CD4-positive, CD25-positive, alpha-beta regulatory T cell (primary cell): ENCODE results near the gene AP4B1. TPM values are rescaled to one million over a fixed set of nuclear protein-coding genes. Genes with fewer than 3 reads are reported as not detected.

Experiments
- ATAC-seq, 2 donors: fragments of 150-1000 bp; cut with Tn5 transposase; one replicate each; pipeline ENCODE4 v1.10.0; 2021; ENCODE audit warnings: low read depth in 2 of 2, moderate number of reproducible peaks in 2 of 2, moderate library complexity in 1 of 2
- DNase-seq, 3 donors: peaks; one replicate each; pipeline versions ENCODE4 v3.0.0 to v3.0.0-alpha.2; 2012 to 2022; ENCODE audit warnings: mixed read lengths in 1 of 3
- H3K27ac ChIP-seq: one replicate; pipeline ENCODE4 v1.7.0; 2013; ENCODE audit warnings: mild to moderate bottlenecking, low read length; ENCODE audit not compliant: insufficient read depth, poor library complexity, severe bottlenecking
- H3K27me3 ChIP-seq: one replicate; pipeline ENCODE4 v1.7.0; 2013; ENCODE audit warnings: low read length; ENCODE audit not compliant: control insufficient read depth, insufficient read depth
- H3K36me3 ChIP-seq: one replicate; pipeline ENCODE4 v1.7.0; 2013; ENCODE audit warnings: mild to moderate bottlenecking, low read length, moderate library complexity; ENCODE audit not compliant: control insufficient read depth, insufficient read depth
- H3K4me1 ChIP-seq: 2 replicates; pipeline ENCODE4 v1.7.0; 2013; ENCODE audit warnings: mild to moderate bottlenecking, low read length; ENCODE audit not compliant: insufficient read depth, control insufficient read depth, poor library complexity, severe bottlenecking
- H3K4me3 ChIP-seq: one replicate; pipeline ENCODE4 v1.7.0; 2013; ENCODE audit warnings: low read depth, mild to moderate bottlenecking, low read length, moderate library complexity
- H3K9me3 ChIP-seq, 2 experiments: 1 replicate in 1 of 2; 2 replicates in 1 of 2; pipeline ENCODE4 v1.7.0; 2013; ENCODE audit warnings: low read length in 2 of 2, mild to moderate bottlenecking in 1 of 2, moderate library complexity in 1 of 2; ENCODE audit not compliant: control insufficient read depth in 2 of 2
- H3K27ac Mint-ChIP-seq, 3 donors: one replicate each; pipeline ENCODE4 v1.8.0; 2020 to 2022; ENCODE audit warnings: mild to moderate bottlenecking in 3 of 3, mixed read lengths in 3 of 3, moderate library complexity in 2 of 3
- H3K27me3 Mint-ChIP-seq: one replicate; pipeline ENCODE4 v1.8.0; 2022; ENCODE audit warnings: mild to moderate bottlenecking, mixed read lengths
- H3K36me3 Mint-ChIP-seq: one replicate; pipeline ENCODE4 v1.8.0; 2020; ENCODE audit warnings: mixed read lengths
- H3K4me1 Mint-ChIP-seq, 4 donors: one replicate each; pipeline ENCODE4 v1.8.0; 2020 to 2022; ENCODE audit warnings: mixed read lengths in 4 of 4, mild to moderate bottlenecking in 1 of 4
- H3K4me3 Mint-ChIP-seq, 4 donors: one replicate each; pipeline ENCODE4 v1.8.0; 2020 to 2022; ENCODE audit warnings: mild to moderate bottlenecking in 4 of 4, mixed read lengths in 4 of 4, moderate library complexity in 3 of 4
- H3K9me3 Mint-ChIP-seq, 7 donors: one replicate each; pipeline ENCODE4 v1.8.0; 2020 to 2022; ENCODE audit warnings: mixed read lengths in 7 of 7, mild to moderate bottlenecking in 3 of 7, moderate library complexity in 2 of 7
- polyA plus RNA-seq, 4 donors: library from polyadenylated mRNA; unstranded; fragments of 300-500 nt; fragmentation: Illumina TruSeq; gene quantifications; one replicate each; pipeline ENCODE4 v1.2.3, GENCODE V29; 2021
- total RNA-seq: library from RNA; stranded (reverse); gene quantifications from one replicate; pipeline ENCODE4 v1.2.3, GENCODE V29; 2022

The AP4B1 gene
- total and polyA plus RNA-seq, 5 donors from 2014 or later, result 12.9 to 53.6 (median 15.9) TPM

DNA sequence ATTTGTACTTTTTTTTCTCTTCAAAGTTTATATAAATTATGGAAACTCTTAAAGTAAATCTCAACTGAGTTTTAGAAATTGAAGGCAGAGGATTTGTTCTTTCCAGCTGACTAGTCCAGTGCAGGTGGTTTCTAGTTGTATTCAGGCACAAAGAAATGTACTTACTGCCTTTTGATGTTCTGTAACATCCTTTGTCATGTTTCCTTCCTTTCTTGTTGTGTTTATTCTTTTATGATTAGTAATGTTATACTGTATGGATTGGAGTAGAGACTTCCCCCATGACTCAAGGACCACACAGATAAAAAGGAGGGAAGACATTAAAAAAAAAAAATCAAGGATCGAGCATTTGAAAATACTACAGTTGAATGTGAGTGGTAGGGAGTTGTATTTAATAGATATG lies 32.5 kb upstream of the AP4B1 start:
- no peak overlapping the region for H3K27ac ChIP-seq
- H3K36me3 ChIP-seq, result peaks cover 13% of the 10 kb centered on the region
- H3K4me3 Mint-ChIP-seq, result peak overlapping the region; percentile 56 to 83 (median 66)
- peaks cover 30% of the 10 kb centered on the region for H3K36me3 Mint-ChIP-seq
- H3K4me1 Mint-ChIP-seq, result peaks cover 52 to 91% (median 71%) of the 10 kb centered on the region in 4 donors
- H3K27me3 Mint-ChIP-seq, result no peaks in the 10 kb centered on the region
- peak overlapping the region; percentile 47 to 89 (median 65) for H3K27ac Mint-ChIP-seq
- DNase-seq (no peak), ATAC-seq (peak in 1 of 2 donors; percentile 33)
- peak overlapping the region; percentile 23 for H3K4me3 ChIP-seq
- peaks cover 0 to 2% (median 0%) of the 10 kb centered on the region in 7 donors for H3K9me3 Mint-ChIP-seq
- H3K4me1 ChIP-seq, result peaks cover 80% of the 10 kb centered on the region
- H3K9me3 ChIP-seq, result no peaks in the 10 kb centered on the region
- no peaks in the 10 kb centered on the region for H3K27me3 ChIP-seq

DNA sequence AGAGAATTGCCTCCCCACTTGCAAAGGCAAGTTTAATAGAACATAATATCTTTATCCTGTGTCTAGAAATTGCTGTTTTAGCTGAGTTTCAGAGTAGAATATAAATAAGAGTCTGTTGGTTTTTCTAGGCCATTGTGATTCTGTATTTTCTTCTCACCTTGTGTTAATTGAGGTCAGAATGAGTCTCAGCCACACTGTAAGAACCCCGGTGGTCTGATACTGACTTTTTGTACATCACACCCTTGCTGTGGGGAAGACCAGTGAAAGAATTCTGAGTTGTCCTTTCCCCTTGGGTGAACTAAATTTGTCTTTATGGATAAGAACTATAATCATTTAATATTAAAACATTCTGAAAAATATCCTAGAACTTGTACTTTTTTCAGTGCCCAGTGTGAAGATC lies 31.4 kb upstream of the AP4B1 start:
- Mint-ChIP-seq H3K27me3 (no peaks in the 10 kb centered on the region), H3K36me3 (peaks cover 25% of the 10 kb centered on the region), H3K4me1 (peaks cover 63 to 95% (median 74%) of the 10 kb centered on the region in 4 donors), H3K9me3 (peaks cover 0 to 2% (median 0%) of the 10 kb centered on the region in 7 donors), H3K27ac (peak overlapping the region in 2 of 3 donors; percentile 30 to 77), H3K4me3 (peak overlapping the region in 3 of 4 donors; percentile 30 to 59 (median 41))
- ATAC-seq, result no peak
- Histone ChIP-seq H3K36me3 (peaks cover 7% of the 10 kb centered on the region), H3K27ac (no peak overlapping the region), H3K4me3 (peak overlapping the region; percentile 12), H3K9me3 (no peaks in the 10 kb centered on the region), H3K4me1 (peaks cover 87% of the 10 kb centered on the region), H3K27me3 (no peaks in the 10 kb centered on the region)
- DNase-seq, result no peak

DNA sequence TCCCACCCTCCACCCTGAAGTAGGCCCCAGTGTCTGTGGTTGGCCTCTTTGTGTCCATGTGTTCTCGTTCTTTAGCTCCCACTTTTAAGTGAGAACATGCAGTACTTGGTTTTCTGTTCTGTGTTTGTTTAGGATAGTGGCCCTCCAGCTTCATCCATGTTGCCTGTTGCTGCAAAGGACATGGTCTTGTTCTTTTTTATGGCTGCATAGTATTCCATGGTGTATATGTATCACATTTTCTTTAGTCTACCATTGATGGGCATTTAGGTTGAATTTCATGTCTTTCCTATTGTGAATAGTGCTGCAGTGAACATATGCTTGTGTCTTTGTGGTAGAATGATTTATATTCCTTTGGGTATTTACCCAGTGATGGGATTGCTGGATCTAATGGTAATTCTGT lies 30.6 kb upstream of the AP4B1 start:
- Histone ChIP-seq H3K27me3 (no peaks in the 10 kb centered on the region), H3K4me3 (peak overlapping the region; percentile 12), H3K4me1 (peaks cover 86% of the 10 kb centered on the region), H3K9me3 (no peaks in the 10 kb centered on the region), H3K36me3 (no peaks in the 10 kb centered on the region), H3K27ac (no peak overlapping the region)
- H3K27ac Mint-ChIP-seq, result peak overlapping the region in 1 of 3 donors; percentile 30
- H3K4me1 Mint-ChIP-seq, result peaks cover 59 to 95% (median 73%) of the 10 kb centered on the region in 4 donors
- peak overlapping the region in 3 of 4 donors; percentile 20 to 59 (median 30) for H3K4me3 Mint-ChIP-seq
- DNase-seq, result no peak
- H3K9me3 Mint-ChIP-seq, result peaks cover 0 to 2% (median 0%) of the 10 kb centered on the region in 7 donors
- ATAC-seq, result no peak
- no peaks in the 10 kb centered on the region for H3K27me3 Mint-ChIP-seq
- H3K36me3 Mint-ChIP-seq, result peaks cover 17% of the 10 kb centered on the region

DNA sequence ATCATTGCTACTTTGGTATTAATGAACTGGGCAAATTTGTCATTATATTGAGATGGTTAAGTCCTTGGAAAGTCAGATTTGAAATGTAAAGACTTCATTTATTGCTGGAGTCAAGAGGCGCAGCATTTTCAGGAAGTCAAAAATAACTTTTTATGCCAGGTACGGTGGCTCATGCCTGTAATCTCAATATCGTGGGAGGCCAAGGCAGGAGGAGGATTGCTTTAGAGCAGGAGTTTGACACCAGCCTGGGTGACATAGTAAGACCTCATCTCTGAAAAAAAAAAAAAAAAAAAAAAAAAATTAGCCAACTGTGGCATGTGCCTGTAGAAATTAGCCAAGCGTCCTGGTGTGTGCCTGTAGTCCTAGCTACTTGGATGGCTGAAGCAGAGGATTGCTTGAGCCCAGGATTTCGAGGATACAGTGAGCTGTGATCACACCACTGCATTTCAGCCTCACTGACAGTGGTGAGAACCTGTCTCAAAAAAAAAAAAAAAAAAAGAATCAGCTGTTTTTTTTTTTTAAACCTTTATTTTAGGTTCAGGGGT lies 30.0 kb upstream of the AP4B1 start:
- Mint-ChIP-seq H3K36me3 (peaks cover 17% of the 10 kb centered on the region), H3K27ac (peak overlapping the region; percentile 5 to 99 (median 84)), H3K9me3 (peaks cover 0 to 2% (median 0%) of the 10 kb centered on the region in 7 donors), H3K4me3 (peak overlapping the region; percentile 49 to 98 (median 92)), H3K27me3 (no peaks in the 10 kb centered on the region), H3K4me1 (peaks cover 54 to 91% (median 69%) of the 10 kb centered on the region in 4 donors)
- no peaks in the 10 kb centered on the region for H3K36me3 ChIP-seq
- H3K4me3 ChIP-seq, result peak overlapping the region; percentile 95
- DNase-seq (no peak), ATAC-seq (no peak)
- H3K27ac ChIP-seq, result peak overlapping the region; percentile 52
- no peaks in the 10 kb centered on the region for H3K9me3 ChIP-seq
- no peaks in the 10 kb centered on the region for H3K27me3 ChIP-seq
- peaks cover 80% of the 10 kb centered on the region for H3K4me1 ChIP-seq

DNA sequence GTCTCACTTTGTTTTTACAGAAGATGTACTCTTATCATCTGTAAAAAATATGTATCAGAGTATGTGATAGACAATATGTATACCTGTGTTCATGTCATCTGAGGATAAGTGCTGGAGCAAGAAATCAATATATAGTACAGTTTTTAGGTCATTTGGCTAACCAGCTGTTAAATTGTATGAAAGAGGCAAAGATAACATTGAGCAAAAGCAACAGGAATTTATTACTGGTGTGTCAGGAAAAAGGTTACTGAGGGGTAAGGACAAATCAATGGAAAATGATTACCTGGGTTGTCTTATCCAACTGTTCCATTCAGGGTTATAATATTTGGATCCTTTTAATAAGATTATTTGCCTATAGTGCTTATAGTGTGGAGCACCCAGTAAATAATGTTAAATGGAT lies 29.4 kb upstream of the AP4B1 start:
- H3K27ac ChIP-seq, result no peak overlapping the region
- ATAC-seq (no peak), DNase-seq (no peak)
- H3K4me1 ChIP-seq, result peaks cover 75% of the 10 kb centered on the region
- H3K4me3 ChIP-seq, result peak overlapping the region; percentile 95
- peaks cover 0 to 2% (median 0%) of the 10 kb centered on the region in 7 donors for H3K9me3 Mint-ChIP-seq
- H3K27me3 ChIP-seq, result no peaks in the 10 kb centered on the region
- peaks cover 17% of the 10 kb centered on the region for H3K36me3 Mint-ChIP-seq
- H3K36me3 ChIP-seq, result no peaks in the 10 kb centered on the region
- no peaks in the 10 kb centered on the region for H3K9me3 ChIP-seq
- peak overlapping the region; percentile 84 to 99 (median 97) for H3K27ac Mint-ChIP-seq
- H3K27me3 Mint-ChIP-seq, result no peaks in the 10 kb centered on the region
- peaks cover 49 to 86% (median 65%) of the 10 kb centered on the region in 4 donors for H3K4me1 Mint-ChIP-seq
- H3K4me3 Mint-ChIP-seq, result peak overlapping the region; percentile 49 to 98 (median 92)

DNA sequence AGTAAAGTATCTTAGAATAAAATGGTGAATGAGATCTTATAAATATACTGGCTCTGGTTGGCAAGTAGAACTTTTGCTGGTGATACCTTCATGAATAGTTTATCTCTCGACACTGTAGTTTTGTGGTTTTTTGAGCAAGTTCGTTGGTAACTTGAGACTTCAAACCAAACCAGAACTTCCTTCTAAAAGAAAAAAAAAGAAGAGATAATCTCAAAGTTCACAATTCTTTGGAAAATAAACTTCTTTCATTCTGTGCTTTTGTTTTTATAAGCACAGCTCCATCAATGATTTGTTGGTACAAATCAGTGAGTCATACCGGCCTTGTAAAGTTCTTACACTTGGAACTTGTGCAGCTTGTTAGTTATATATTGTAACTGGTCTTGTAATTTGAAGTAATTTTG lies 26.9 kb upstream of the AP4B1 start:
- Mint-ChIP-seq H3K27me3 (no peaks in the 10 kb centered on the region), H3K4me1 (peaks cover 51 to 74% (median 63%) of the 10 kb centered on the region in 4 donors), H3K27ac (peak overlapping the region; percentile 94 to 99 (median 98)), H3K4me3 (peak overlapping the region; percentile 96 to 99 (median 98)), H3K36me3 (peaks cover 17% of the 10 kb centered on the region), H3K9me3 (peaks cover 0 to 2% (median 0%) of the 10 kb centered on the region in 7 donors)
- no peaks in the 10 kb centered on the region for H3K9me3 ChIP-seq
- H3K27ac ChIP-seq, result peak overlapping the region; percentile 98
- H3K27me3 ChIP-seq, result no peaks in the 10 kb centered on the region
- no peaks in the 10 kb centered on the region for H3K36me3 ChIP-seq
- peaks cover 60% of the 10 kb centered on the region for H3K4me1 ChIP-seq
- ATAC-seq (no peak), DNase-seq (peak in 2 of 3 donors; percentile 52 to 58)
- H3K4me3 ChIP-seq, result peak overlapping the region; percentile 95

DNA sequence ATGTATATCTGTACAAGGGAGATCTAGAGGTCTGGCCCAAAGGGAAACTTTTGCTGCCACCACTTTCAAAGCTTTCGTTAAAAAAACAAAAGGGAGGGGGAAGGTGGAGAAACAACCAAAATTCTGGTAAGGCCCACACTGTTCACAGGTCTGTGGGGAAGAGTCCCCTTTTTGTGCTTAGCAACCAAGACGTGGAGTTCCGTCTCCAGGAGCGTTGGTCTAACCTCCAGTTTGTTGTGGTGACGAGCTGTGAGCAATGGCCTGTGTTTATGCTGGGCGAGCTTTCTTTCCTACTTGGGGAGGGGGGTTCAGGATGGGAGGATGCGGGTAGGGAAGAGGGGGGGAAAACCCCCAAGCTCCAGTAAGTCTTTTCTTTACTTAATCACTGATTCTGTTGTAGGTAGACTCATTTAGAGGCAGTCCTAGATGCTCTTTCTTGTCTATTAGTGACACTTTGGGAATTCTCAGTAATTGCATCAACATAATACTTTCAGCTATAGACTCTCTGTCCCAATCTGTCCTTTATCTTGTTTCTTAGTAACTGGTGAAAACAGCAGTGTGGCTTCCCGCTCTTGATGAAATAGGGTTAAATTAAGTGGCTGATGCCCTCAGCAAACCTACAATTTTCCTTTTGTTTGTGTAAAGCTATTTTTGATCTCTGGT lies 26.0 kb upstream of the AP4B1 start:
- no peaks in the 10 kb centered on the region for H3K36me3 ChIP-seq

More for the DNA sequence above, 26.0 kb upstream of the AP4B1 start:
- DNase-seq, result peak; percentile 49 to 69 (median 66)
- H3K27me3 ChIP-seq, result no peaks in the 10 kb centered on the region
- H3K4me3 Mint-ChIP-seq, result peak overlapping the region; percentile 96 to 99 (median 98)
- peak overlapping the region; percentile 98 for H3K27ac ChIP-seq
- H3K27me3 Mint-ChIP-seq, result no peaks in the 10 kb centered on the region
- ATAC-seq, result peak; percentile 8 to 35
- peaks cover 53% of the 10 kb centered on the region for H3K4me1 ChIP-seq
- peak overlapping the region; percentile 94 to 99 (median 98) for H3K27ac Mint-ChIP-seq
- peaks cover 17% of the 10 kb centered on the region for H3K36me3 Mint-ChIP-seq
- H3K9me3 Mint-ChIP-seq, result peaks cover 0 to 2% (median 0%) of the 10 kb centered on the region in 7 donors
- peak overlapping the region; percentile 95 for H3K4me3 ChIP-seq
- H3K4me1 Mint-ChIP-seq, result peaks cover 46 to 67% (median 57%) of the 10 kb centered on the region in 4 donors
- no peaks in the 10 kb centered on the region for H3K9me3 ChIP-seq
